Forelimb muscle (tissue), 1 donor: ENCODE data around the gene RPA4. TPM values are rescaled to one million over a fixed set of nuclear protein-coding genes. Genes with fewer than 3 reads are reported as not detected.
"Not testable (repeated sequence)": the region's sequence is repeated elsewhere in the genome, so short reads cannot be mapped to it uniquely, and the experiment has no call there.

Experiments used
- DNase-seq: peaks from one replicate; pipeline ENCODE4 v3.0.0-alpha.2; 2013; ENCODE audit warnings: low read depth
- polyA plus RNA-seq: library from polyadenylated mRNA; unstranded; fragments of 120-200 nt; gene quantifications from one replicate; pipeline ENCODE4 v1.2.1, GENCODE V29; 2013; ENCODE audit not compliant: insufficient read length

RPA4 gene, protein sequence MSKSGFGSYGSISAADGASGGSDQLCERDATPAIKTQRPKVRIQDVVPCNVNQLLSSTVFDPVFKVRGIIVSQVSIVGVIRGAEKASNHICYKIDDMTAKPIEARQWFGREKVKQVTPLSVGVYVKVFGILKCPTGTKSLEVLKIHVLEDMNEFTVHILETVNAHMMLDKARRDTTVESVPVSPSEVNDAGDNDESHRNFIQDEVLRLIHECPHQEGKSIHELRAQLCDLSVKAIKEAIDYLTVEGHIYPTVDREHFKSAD
- polyA plus RNA-seq: 0.09 TPM

DNA sequence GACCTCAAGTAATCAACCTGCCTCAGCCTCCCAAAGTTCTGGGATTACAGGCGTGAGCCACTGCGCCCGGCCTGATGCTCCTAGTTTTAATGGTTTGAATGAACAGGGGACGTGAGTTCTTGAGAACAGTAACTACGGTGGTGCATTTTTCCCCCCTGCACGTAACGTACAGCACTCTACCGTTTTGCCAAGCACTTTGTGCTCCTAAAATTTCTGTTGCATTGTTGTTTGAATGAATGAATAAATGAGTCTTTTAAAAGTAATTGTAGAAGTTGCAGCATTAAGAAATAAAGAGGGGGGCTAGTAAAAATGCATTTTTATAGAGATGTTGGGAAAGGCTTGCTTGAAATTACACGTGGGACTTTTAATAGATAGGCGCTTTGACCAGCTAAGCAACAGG is at the start of gene RPA4:
TSS of gene RPA4 (plus strand) at position 301 of the 400 bp plus-strand sequence. CDS start 403 bp downstream, outside the sequence.
- no peak for DNase-seq

DNA sequence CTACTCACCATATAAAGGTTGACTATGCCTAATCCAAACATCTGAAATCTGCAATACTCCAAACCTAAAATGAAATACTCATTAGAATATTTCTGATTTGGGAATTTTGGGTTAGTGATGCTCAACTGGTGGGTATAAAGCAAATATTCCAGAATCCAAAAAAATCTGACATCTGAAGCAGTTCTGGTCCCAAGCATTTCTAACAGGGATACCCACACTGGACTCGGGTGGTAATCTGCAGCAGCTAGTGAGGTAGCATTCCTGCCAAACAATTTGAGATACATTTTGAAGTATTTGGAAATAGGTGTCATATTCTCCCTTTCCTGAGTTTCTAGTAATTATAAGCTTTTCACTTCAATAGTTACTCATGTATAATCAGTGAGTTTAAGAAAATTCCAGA is 49.6 kb upstream of the RPA4 start:
- DNase-seq: no peak

DNA sequence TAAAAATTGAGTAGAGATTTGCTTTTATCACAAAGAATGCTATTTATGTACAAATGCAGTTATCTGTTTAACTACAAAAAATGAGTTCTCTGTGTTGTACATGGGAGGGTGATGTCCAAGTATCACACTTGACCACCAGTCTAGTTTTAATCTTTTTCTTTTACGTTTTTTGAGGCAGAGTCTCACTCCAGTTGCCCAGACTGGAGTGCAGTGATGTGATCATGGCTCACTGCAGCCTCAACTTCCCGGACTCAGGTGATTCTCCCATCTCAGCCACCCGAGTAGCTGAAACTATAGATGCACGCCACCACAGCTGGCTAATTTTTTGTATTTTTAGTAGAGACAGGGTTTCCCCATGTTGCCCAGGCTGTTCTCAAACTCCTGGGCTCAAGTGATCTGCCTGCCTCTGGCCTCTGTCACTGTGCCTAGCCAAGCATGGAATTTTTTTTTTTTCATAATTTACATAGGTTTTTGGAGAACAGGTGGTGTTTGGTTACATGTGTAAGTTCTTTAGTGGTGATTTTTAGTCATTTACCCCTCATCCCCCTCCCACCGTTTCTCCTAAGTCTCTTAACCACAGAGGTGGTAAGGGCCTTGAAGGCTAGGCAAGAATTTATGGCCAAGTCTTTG is 47.9 kb upstream of the RPA4 start:
- DNase-seq: no peak

DNA sequence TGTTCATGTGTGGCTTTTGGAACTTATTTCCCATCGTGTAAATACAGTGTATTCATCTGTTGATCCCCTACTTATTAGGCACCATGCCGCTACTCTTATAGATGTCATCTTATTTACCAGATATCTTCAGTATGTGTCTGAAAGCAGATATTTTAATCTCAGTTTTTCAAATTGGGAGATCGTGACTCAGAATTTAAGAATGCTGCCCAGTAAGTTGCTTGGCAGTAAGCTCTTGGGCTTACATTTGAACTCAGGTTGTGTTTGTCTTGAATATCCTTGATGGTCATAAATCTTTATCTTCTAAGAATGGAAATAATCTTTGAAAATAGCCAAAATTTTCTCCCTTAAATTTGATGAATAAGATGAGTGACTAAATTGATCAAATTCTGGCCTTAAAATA is 45.9 kb upstream of the RPA4 start:
- DNase-seq: no peak

DNA sequence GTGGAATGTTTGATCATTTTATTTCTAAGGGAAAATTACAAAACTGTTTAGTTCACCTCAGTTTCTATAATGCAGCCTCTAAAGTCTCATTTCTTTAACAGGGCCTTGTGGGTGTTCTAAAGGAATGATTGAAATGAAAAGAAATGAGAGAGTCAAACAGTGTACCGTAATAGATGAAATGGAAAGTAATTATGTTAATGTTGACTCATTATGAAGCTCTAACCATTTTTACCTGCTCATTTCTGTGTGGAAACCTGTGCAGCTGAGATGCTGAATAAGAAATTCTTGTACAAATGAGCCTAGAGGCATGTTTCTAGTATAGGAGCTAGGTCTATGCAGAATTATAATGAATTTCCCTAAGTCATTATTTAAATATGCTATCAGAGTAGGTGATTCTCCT is 45.2 kb upstream of the RPA4 start:
- DNase-seq: no peak

DNA sequence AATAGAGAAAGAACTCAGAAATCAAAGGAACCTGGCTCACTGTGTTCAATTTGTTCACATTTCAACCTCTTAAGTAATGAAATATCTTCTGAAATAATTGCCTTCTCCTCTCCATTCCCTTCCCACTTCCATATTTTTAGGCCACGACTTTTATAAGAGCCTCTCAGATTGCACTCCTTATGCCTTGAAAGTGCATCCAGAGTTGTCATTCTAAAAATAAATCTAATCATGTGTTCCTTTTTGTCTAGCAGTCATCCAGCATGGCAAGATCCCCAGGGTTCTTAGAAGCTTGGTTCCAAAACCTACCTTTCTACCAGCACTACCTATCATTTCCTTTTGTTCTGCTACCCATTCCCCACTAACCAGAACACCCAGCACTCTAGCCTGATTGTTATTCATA is 42.4 kb upstream of the RPA4 start:
- no peak for DNase-seq

DNA sequence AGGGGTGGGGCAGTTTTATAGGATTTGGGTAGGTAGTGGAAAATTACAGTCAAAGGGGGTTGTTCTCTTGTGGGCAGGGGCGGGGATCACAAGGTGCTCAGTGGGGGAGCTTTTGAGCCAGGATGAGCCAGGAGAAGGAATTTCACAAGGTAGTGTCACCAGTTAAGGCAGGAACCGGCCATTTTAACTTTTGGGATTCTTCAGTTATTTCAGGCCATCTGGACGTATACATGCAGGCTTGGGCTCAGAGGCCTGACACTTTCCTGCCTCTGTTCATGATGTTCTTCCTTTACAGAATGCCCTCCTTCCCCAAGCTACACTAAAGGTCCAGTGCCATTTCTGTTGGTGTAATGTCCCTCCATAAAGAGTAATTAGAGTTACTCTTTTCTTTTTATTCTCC is 41.8 kb upstream of the RPA4 start:
- not testable (repeated sequence) for DNase-seq

DNA sequence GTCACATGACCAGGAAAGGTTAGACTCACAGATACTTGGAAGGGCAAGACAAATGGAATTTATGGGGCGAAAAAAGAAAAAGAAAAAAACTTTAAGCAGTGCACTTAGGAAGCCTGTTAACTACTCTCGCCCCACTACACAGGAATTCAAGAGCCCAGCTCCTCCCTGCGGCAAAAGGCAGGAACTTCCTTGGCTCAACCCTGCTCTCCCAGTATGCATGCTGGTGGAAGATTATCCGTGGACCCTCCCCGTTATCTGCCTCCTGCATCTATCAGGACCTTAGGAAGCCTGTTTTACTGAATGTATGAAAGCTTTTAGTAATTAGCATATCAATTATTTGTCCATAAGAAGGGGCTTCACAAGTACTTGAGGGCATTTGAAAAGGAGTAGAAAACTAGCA is 40.1 kb upstream of the RPA4 start:
- no peak for DNase-seq

DNA sequence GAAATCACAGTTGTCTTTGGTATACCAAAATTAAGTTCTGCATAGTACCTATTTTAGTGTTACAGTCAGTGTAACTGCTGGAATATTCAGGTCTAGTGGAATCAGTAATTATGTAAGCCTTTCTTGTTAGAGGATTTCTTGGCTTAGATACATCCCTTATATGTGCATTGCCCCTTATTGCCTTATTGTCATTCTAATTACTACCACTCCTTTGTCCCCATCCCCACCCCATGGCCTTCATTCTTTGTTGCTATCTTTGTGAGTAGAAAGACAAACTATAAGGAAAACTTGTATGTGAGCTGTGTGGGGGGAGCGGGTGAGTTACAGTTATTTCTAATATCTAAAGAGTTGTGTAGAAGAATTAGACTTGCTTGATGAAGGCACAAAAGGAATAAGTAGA is 36.9 kb upstream of the RPA4 start:
- DNase-seq: no peak

DNA sequence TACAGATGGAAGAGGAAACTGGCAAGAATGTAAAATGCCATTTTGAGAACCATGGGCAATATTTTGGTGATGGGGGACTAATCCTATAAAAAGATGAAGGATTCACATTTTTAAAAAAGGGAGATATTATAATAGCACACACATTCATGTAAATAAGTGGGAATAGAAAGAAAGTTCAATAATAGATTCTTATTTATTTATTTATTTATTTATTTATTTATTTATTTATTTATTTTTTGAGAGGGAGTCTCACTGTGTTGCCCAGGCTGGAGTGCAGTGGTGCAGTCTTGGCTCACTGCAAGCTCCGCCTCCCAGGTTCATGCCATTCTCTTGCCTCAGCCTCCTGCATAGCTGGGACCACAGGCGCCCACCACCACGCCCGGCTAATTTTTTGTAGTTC is 24.3 kb upstream of the RPA4 start:
- not testable (repeated sequence) for DNase-seq

DNA sequence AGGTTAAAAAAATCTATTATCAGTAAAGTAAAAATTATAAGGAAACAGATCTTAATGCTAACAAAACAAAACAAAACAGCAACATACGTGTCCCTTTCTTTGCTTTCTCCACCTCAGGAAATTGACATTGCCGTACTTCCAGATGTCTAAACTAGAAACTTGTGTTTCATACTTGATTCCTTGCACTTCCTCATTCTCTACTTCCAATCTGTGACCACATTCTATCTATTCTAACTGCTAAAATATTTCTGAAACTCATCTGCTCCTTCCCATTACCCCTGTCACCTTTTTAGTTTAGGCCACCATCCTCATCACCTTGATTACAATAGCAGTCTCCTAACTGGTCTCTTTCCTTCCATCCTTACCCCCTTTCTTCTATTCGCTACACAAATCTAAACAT is 22.5 kb upstream of the RPA4 start:
- no peak for DNase-seq

DNA sequence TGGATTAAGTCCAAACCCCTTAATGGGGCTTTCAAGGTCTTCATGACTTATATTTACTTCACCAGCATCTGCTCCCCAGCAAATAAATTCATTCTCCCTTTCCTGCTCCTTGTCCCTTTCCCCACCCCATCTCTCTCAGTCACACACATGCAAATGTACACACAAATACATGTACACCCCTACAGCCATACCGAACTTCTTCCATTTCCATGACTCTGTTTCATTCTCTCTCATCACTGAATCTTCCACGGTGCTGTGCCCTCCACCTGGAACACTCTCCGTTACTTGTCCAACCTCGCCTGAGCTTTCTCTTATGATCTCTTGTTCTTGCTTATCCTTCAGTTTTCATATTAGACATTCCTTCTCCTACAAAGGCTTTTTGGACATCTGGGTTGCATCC is 22.0 kb upstream of the RPA4 start:
- no peak for DNase-seq

DNA sequence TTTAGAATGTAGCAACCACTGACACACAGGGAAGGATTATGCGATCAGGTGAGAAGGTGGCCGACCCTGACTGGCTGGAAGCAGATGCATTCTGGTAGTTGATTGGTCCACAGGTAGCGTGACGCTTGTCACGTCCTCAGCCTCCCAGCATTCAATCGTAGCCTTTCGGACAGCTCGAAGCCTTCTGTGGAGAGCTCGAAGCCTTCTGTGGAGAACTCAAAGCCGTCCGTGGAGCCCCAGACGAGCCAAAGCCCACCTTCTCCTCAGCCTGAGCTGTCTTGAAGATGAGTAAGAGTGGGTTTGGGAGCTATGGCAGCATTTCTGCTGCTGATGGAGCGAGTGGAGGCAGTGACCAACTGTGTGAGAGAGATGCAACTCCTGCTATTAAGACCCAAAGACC is 319 bp downstream of the RPA4 start:
- no peak for DNase-seq

DNA sequence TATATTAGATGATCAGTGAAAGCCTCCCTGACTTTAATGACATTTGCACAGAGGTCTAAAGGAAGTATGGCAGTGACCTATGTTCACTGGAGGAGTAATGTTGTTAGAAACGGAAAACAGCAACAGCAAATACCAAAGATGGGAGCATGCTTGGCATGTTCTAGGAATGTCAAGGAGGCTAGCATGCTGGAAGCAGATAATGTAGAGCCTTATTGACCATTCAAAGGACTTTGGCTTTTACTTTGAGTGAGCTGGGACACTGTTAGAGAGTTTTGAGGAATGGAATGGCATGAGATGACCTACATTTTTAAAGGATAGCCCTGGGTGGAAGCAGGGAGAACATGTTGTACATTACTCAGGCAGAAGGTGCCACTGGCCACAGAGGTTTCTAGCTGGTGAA is 6.0 kb downstream of the RPA4 start:
- DNase-seq: no peak

DNA sequence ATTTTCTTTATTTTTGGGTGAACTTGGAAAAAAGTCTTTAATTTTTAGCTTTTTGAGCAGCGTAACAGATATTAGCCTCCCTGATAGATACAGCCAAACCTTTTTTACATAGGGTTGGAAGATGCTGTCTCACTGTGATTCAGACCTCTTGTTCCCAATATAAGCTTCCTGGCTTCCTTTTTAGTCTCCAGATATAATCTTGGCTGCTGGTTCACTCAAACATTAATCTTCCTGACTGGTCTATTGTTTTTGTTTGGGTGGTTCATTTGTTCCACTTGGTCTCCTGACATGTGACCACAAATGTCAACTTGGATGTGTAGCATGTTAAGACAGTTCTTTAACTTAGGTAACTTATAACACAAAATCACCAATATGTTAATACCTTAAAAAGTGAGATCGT is 23.0 kb downstream of the RPA4 start:
- DNase-seq: no peak

DNA sequence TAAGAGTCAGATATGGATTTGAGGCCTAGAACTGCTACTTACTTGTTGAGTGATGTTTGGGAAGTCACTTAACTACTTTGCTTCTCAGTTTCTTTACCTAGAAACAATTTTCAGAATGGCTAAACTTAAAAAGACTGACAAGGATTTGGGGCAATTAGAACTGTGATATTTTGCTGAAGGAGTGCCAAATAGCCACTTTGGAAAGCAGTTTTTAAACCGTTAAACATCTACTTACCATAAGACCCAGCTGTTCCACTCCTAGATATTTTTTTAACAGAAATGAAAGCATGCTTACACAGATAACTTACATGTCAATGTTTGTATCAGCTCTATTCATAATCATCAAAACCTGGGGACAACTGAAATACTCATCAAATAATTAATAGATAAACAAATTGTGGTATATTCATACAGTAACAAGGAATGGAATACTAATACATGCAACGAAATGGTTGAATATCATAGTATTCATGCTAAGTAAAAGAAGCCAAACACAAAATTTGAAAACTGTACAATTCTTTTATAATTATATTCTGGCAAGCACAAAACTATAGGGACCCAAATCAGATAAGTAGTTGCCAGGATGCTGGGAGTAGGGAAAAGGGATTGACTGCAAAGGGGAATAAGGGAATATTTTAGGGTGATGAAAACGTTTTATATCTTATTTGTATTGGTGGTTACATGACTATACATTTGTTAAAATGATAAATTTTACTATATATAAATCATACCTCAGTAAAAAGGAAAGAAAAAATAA is 24.0 kb downstream of the RPA4 start:
- no peak for DNase-seq

DNA sequence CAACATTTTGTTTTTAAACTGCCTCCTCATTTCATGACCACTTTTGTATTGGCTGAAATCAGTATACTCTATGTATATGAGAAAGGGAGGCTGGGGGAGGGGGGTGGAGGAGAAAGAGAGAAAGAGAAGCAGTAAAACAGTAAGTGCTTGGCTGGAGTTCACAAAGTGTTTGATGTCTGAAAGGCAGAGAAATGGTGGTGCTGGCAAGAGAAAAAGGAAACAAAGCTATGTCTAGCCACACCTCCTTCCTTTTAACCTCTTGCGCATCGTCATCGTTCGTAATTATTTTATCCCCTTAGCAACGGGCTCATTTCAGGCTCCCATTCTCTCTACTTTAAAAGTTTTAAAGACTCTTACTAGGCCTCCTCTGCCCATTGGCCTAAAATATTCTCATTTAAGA is 25.6 kb downstream of the RPA4 start:
- DNase-seq: no peak

DNA sequence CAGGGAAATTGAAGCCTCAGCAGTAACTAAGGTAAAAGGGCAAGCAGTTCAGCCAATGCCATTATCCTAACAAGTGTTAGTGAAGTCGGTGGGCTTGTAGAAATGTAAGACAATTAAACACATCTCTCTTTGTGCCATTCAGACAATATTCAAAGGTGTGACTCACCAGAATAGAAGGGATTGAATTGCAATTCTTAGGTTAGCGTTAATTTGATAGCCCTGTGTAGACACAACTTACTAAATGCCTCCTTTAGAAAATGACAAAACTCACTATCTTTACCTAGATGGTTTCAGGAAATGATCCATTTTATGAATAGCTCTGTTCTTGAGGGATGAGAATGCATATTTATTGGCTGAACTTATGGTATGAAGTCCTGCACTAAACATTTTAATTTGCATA is 35.2 kb downstream of the RPA4 start:
- no peak for DNase-seq

DNA sequence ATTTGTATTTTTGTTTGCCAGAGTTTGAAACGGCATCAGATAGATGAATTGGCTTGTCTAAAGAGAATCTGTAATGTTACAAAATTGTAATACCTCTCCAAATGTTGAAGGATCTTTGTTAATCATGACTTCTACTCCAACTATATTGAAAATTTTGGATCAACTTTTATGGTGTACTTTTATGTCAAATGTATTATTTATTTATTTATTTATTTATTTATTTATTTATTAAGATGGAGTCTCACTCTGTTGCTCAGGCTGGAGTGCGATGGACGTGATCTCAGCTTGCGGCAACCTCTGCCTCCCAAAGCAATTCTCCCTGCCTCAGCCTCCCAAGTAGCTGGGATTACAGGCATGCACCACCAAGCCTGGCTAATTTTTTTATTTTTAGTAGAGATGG is 36.0 kb downstream of the RPA4 start:
- no peak for DNase-seq

DNA sequence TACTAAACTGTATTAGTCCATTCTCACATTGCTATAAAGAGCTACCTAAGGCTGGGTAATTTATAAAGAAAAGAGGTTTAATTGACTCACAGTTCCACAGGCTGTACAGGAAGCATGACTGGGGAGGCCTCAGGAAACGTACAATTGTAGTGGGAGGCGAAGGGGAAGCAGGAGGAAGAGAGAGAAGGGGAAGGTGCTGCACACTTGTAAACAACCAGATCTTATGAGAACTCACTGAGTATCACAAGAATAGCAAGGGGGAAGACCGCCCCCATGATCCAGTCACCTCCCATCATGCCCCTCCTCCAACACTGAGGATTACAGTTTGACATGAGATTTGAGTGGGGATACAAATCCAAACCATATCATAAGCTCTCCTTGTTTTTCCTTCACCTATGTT is 40.9 kb downstream of the RPA4 start:
- DNase-seq: no peak

DNA sequence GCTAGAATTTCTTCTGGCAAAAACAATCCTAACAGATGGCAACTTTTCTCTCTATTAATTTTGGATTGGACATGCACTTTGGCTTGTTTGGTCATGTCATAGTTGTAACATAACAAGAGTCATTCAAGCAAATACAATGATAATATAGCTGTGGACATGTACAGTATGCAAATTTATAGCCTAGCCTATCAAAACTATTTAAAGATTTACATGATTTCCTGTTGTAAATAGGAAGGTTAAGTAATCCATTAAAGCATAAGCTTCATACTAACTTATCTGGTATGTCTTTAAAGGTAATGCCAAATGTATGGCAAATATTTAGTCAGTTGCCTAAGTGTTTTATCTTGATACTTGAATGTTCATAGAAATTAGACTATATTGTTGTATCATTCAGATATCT is 45.3 kb downstream of the RPA4 start:
- no peak for DNase-seq
